ENCODE measurements around the gene MGMT.

The MGMT gene

GRCh38 chr10:129544205-129545202 lies 77.5 kb downstream of the MGMT start:
- no peak for DNase-seq (ENCODE audit: low read depth)
- TF ChIP-seq CTCF (IDR thresholded peaks at IDR 0.05; ENCODE audit: insufficient read depth, low read depth, low read length, missing control alignments) = no peak
- no peak overlapping the region for H3K4me3 ChIP-seq (ENCODE audit: low read length)

GRCh38 chr10:129545261-129545660 lies 78.2 kb downstream of the MGMT start:
- H3K4me3 ChIP-seq (ENCODE audit: low read length) = no peak overlapping the region
- no peak for TF ChIP-seq CTCF (IDR thresholded peaks at IDR 0.05; ENCODE audit: insufficient read depth, low read depth, low read length, missing control alignments)
- DNase-seq (ENCODE audit: low read depth) = peak; percentile 84

- TF ChIP-seq CTCF (IDR thresholded peaks at IDR 0.05; ENCODE audit: insufficient read depth, low read depth, low read length, missing control alignments) = no peak
- DNase-seq (ENCODE audit: low read depth) = no peak
- H3K4me3 ChIP-seq (ENCODE audit: low read length) = no peak overlapping the region
Measured at GRCh38 chr10:129546106-129546505, 79.1 kb downstream of the MGMT start.

GRCh38 chr10:129547608-129548007 lies 80.6 kb downstream of the MGMT start:
- DNase-seq (ENCODE audit: low read depth) = no peak
- H3K4me3 ChIP-seq (ENCODE audit: low read length) = no peak overlapping the region
- no peak for TF ChIP-seq CTCF (IDR thresholded peaks at IDR 0.05; ENCODE audit: insufficient read depth, low read depth, low read length, missing control alignments)

GRCh38 chr10:129548600-129548999 lies 81.6 kb downstream of the MGMT start:
- no peak for DNase-seq (ENCODE audit: low read depth)
- no peak overlapping the region for H3K4me3 ChIP-seq (ENCODE audit: low read length)
- TF ChIP-seq CTCF (IDR thresholded peaks at IDR 0.05; ENCODE audit: insufficient read depth, low read depth, low read length, missing control alignments) = no peak

- no peak for DNase-seq (ENCODE audit: low read depth)
- no peak overlapping the region for H3K4me3 ChIP-seq (ENCODE audit: low read length)
- TF ChIP-seq CTCF (IDR thresholded peaks at IDR 0.05; ENCODE audit: insufficient read depth, low read depth, low read length, missing control alignments) = no peak
Measured at GRCh38 chr10:129550076-129550475, 83.0 kb downstream of the MGMT start.
